NK-92 (cell line): ENCODE measurements around the gene CSGALNACT2.

Experiments used
- DNase-seq: peaks from one replicate; lab custom pipeline; 2025; ENCODE audit not compliant: unreplicated experiment; lab: John Stamatoyannopoulos, UW

CSGALNACT2 gene

DNA sequence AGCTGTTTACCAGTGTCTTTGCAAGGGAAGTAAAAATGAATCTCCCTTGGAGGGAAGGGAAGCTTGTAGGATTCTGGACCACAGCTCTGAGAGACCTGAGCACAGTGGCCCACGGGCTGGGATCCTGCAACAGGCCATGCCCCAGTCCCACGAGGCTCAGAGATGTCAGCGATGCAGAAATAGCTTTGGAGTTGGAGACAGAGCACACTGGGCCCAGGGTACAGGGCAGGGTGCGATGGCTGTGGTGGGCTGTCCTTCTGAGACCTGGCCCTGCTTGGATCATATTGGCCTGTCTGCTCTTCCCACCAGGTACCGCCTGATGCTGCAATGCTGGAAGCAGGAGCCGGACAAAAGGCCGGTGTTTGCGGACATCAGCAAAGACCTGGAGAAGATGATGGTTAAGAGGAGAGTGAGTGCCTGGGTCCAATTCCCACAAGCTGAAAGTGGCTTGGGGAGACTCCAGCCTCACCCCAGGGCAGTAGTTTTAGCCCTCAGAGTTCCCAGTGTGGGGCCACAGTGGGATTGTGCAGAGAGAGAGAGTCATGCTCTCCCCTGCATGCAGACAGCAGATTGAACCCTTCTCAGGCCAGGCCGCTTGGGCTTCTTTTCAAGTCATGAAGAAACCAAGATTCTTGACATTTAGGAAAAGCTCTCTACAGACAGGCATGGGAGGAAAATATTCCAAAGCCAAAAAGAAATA lies 13.5 kb upstream of the CSGALNACT2 start:
- DNase-seq, result no peak

DNA sequence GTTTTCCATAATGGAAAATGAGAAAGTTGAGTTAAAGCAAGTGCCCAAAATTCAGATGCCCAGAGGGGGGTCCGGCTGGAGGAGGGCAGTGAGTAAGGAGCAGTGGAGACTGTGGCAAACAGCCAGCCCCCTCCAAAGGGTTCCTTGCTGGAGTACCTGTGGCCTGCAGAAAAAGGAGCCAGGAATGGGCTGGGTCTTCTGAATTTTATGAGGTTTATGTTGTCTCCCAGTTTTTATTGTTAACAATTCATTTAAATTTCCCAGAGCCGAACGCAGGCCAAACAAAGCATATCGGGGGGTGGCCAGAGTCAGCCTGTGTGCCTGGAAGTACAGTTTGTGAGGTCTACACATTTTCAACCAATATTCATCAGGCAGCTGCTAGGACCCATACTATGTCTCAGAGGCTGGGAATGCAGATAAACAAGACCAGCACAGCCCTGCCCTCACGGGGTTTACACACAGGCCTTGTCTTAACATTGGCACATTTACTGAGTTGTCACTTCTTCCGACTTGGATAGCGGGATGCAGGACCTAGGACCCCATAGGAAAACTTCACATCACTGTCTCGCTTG lies 12.9 kb upstream of the CSGALNACT2 start:
- DNase-seq, result no peak

DNA sequence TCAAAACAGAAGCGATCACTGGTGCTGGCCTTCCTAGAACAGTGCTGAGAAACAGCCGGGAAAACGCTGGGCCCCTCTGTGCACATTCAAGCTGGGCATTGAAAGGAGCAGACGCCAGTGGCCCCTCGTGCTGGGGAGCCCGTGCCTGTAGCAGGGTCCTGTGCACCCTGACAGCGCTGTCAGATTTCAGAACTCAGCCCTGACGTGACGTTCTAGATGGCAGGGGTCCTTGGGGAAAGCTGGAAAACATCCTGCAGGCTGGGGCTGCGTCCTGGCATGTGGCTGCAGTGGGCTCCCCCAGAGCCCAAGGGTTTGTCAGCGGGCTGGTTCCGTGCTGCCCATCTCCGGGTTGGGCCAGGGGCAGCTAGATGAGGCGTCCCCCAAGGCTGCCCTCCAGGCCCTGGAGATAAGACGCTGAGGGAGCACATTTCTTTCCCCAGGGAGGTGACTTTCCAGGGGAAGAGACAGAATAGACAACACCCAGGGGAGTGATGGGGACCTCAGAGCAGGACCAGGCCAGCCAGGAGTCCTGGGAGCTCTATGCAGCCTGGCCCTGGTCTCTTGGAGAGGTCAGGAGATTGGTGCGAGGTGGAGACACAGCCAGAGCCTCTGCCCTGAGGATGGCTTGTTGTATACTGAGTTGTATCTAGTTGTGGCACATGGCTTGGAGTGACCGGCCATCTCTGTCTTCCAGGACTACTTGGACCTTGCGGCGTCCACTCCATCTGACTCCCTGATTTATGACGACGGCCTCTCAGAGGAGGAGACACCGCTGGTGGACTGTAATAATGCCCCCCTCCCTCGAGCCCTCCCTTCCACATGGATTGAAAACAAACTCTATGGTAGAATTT lies 12.1 kb upstream of the CSGALNACT2 start:
- no peak for DNase-seq

DNA sequence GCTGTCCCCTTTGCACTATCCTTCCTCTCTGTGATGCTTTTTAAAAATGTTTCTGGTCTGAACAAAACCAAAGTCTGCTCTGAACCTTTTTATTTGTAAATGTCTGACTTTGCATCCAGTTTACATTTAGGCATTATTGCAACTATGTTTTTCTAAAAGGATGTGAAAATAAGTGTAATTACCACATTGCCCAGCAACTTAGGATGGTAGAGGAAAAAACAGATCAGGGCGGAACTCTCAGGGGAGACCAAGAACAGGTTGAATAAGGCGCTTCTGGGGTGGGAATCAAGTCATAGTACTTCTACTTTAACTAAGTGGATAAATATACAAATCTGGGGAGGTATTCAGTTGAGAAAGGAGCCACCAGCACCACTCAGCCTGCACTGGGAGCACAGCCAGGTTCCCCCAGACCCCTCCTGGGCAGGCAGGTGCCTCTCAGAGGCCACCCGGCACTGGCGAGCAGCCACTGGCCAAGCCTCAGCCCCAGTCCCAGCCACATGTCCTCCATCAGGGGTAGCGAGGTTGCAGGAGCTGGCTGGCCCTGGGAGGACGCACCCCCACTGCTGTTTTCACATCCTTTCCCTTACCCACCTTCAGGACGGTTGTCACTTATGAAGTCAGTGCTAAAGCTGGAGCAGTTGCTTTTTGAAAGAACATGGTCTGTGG lies 11.4 kb upstream of the CSGALNACT2 start:
- no peak for DNase-seq

DNA sequence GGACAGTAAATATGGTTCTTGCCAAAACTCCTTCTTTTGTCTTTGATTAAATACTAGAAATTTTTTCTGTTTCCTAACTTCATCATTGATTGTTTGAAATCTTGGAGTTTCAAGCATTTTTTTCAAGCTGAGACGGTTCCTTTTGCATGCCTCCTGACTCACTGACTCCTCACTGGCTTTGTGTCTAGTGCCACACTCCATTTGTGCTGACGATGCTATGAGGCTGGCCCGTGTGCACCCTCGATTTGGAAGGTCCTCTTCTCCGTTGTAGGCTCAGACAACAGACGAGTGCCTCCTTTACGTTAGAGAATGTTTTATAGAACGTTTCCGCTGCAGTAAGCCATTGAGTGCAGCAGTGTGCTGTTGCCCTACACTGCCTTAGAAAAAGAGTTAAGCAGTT lies 10.8 kb upstream of the CSGALNACT2 start:
- DNase-seq, result no peak

DNA sequence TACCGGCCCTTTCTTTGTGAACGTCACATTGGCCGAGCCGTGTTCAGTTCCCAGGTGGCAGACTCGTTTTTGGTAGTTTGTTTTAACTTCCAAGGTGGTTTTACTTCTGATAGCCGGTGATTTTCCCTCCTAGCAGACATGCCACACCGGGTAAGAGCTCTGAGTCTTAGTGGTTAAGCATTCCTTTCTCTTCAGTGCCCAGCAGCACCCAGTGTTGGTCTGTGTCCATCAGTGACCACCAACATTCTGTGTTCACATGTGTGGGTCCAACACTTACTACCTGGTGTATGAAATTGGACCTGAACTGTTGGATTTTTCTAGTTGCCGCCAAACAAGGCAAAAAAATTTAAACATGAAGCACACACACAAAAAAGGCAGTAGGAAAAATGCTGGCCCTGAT lies 9.9 kb upstream of the CSGALNACT2 start:
- DNase-seq, result no peak

DNA sequence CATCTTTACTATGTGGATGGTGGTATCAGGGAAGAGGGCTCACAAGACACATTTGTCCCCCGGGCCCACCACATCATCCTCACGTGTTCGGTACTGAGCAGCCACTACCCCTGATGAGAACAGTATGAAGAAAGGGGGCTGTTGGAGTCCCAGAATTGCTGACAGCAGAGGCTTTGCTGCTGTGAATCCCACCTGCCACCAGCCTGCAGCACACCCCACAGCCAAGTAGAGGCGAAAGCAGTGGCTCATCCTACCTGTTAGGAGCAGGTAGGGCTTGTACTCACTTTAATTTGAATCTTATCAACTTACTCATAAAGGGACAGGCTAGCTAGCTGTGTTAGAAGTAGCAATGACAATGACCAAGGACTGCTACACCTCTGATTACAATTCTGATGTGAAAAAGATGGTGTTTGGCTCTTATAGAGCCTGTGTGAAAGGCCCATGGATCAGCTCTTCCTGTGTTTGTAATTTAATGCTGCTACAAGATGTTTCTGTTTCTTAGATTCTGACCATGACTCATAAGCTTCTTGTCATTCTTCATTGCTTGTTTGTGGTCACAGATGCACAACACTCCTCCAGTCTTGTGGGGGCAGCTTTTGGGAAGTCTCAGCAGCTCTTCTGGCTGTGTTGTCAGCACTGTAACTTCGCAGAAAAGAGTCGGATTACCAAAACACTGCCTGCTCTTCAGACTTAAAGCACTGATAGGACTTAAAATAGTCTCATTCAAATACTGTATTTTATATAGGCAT lies 9.1 kb upstream of the CSGALNACT2 start:
- DNase-seq, result no peak

DNA sequence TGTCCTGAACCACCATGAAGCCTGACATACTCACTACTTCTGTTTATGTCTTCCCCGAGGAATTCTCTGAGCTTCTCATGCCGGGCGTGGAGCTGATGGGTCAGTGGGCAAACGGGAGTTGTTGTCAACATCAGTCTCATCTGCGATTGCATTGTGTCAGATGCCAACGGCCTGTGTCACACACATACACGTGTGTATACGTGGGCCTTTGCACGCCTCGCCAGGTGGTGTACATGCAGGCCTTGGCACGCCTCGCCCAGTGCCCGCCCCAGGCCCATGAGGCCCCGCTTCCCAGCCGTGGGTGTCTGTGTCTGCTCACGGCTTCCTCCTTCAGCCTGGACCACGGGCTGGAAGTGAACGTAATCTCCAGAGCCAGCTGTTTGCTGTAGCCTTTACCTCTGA lies 7.5 kb upstream of the CSGALNACT2 start:
- no peak for DNase-seq

DNA sequence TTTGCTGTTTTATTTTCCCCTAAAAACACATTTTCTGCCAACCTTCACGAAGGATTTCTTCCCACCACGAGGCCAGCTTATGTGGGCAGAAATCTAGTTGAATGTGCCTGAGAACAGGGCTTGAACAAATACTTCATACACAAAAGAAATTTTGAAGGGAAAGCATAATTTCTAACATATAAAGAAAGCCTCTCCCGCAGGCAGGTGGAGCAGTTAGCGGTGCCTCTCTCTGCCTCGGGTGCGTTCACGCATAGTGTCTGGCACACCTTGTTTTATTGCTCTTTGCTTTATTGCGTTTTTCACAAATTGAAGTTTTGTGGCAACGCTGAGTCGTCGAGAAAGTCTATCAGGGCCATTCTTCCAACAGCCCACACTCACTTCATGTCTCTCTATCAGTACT lies 7.0 kb upstream of the CSGALNACT2 start:
- no peak for DNase-seq

DNA sequence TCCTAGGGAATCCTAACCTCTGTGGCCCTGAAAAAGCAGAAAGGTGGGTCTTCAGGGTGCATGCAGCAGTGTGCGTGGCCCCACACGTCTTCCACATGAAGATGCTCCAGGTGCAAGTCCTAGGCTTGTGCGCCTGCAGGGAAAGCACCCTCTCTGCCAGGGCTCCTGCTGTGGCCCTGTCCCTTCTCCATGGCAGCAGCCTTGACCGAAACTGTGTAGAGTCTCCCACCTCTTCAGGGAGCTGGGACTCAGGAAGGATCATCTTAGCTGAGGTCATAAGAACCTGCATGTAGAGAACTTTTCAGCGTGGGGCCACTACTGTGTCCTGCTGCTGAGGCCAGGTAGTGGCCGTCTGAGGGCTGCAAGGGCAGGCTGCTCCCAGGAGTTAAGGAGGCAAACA lies 6.3 kb upstream of the CSGALNACT2 start:
- no peak for DNase-seq

DNA sequence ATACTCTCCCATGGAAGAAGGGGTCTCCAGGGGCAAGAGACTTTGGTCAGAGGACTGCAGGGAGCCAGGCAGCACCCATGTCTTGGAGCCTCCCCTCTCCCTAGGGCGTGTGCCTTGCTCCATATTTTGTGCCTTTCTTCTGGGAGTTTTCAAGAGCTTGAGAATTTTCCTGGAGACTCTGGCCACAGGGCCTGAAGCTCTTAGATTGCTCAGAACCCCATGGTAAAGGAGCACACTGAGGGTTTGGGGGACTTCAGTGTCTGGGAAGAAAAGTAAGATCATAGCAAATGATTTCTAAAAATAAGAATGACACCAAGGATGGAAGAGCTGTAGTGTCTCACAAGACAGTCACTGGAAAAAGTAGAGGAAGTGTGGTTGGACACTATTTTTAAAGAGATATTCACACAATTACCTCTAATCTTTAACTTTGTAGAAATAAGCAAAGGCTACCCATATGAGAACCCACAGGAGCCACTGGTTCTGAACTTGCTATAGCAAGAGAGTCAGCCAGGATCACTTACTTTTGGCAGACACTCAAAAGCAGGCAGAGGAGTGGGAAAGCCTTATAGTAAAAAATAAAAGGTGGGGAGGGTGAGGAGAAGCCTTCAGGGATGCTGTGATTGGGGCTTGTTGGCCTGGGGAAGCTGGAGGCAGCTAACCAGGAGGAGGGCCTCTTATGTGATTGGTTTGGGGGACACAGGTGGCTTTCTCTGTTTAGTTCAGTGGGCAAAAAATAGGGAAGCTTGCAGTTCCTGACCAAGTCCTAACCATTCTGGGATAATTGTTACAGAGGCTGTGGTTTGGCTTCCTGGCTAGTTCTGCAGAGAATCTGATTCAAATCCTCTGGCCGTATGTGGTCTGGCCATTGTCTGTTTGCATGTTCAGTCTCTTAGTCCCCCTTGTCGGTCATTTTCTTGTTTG lies 5.1 kb upstream of the CSGALNACT2 start:
- no peak for DNase-seq

DNA sequence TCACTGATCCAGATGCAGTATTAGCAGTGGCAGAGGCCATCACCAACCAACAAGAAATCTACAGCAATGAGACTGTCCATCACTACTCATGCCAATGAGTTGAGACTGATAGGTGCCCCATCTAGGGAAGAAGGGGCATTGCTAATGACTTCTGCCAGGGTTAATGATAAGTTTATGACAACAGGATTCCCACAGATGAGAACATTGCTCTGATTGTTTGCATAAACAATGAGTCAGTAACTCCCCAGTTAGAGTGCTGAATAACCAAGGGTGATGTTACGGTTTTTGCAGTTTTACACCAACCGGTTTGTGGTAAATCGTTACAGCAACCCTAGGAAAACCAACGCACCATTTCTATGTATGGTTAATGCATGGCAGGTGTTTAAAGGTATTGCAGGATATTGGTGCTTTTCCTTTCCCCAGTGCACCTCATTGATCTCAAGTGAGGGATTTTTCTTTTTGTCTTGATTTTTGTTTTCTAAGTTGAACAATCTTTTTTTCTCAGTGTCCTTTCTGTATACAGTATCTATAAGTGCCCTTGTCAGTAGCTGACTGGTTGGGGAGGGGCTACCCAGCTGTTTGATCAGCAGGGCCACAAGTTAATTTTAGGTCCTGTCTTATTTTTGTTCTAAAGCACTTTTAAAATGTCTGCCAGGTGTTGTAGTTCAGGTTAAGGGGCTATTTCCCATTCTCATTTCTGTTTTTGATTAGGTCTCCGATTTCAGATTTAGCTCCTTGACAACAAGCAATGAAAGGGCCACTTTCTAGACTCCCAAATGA lies 3.9 kb upstream of the CSGALNACT2 start:
- DNase-seq, result no peak

DNA sequence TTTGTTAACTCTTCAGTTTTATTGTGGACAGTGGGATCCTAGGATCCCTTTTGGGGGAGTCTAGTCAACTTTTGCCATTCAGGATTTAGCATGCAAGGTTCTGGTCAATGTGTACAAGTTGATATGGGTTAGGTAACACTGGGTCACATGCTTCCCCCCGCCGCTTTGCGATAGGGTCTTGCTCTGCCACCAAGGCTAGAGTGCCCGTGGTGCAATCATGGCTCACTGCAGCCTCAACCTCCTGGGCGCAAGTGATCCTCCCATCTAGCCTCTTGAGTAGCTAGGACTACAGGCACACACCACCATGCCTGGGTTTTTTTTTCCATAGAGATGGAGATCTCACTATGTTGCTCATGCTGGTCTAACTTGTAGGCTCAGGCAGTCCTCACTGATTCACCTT lies 3.2 kb upstream of the CSGALNACT2 start:
- no peak for DNase-seq

DNA sequence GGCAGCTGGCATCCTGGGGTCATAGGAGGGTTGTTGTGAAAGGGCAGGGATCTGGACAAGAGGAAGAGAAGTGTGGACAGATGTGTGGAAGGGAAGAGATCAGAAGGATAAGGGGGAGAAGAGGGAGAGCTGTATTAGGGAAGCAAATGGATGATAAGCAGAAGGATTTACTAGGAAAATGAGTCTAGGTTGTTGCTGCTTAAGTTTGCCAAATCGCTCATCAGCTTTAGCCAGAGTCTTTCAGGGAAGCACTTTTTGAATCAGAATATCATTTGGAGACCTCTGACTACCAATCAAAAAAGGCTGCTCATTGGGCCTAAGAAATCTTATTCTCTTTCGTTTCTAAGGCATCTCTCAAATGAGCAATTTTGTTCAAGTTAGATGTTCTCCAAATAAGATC lies 2.6 kb upstream of the CSGALNACT2 start:
- no peak for DNase-seq

DNA sequence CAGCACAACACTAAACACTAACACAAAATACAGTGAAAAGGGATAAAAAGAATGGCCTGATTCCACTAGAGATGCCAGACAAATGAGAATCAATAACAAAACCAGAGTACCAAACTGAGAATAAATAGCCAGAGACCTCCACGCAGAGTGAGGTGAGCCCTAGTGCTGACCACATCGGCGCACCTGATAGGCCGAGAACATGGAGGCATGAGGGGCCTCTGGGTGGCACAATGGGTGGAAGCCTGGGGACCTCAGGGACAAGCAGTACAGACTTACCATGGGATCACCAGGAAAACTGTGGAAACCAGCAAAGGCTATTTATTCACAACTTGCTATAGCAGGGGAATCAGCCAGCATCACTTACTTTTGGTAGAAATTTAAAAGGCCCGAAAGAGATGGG lies 1.8 kb upstream of the CSGALNACT2 start:
- no peak for DNase-seq

DNA sequence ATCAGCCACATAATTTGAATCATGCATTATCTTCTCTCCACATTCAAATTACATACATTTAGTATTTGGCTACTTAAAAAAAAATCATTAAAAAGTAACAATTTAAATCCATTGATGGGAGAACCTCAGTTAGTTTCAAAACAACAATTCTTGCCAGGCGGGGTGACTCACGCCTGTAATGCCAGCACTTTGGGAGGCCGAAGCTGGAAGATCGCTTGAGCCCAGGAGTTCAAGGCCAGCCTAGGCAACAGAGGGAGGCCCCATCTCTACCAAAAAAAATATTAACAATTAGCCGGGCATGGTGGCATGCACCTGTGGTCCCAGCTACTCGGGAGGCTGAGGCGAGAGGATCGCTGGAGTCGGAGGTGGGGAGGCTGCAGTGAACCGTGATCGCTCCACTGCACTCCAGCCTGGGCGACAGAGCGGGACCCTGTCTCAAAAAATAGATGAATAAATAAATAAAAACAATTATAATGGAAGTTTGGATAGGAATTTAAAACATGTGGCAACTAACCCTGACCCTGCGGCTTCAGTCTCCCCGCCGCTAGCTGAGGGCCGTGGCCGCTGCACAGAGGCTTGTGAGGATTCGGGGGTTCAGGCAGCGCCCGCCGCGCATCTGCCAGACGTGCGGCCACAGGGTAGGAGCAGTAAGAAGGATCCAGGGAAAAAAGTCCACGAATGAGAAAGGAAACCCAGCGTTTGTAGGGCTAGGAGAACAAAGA lies 1.1 kb upstream of the CSGALNACT2 start:
- DNase-seq, result no peak

DNA sequence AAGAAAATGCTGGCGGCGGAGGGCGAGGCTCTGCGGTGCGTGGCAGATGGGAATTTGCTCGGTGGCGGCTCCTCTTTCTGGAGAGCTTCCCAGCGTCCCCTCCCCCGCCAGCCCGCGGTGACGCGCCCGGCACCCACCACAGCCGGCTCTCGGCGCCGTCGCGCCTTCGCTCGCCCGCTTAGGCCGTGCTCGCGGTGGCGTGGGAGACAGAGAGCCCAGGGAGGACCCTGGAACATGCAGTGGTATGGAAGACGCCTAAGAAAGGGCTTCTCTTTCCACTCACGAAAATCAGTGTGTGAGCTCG lies 576 bp upstream of the CSGALNACT2 start:
- no peak for DNase-seq

DNA sequence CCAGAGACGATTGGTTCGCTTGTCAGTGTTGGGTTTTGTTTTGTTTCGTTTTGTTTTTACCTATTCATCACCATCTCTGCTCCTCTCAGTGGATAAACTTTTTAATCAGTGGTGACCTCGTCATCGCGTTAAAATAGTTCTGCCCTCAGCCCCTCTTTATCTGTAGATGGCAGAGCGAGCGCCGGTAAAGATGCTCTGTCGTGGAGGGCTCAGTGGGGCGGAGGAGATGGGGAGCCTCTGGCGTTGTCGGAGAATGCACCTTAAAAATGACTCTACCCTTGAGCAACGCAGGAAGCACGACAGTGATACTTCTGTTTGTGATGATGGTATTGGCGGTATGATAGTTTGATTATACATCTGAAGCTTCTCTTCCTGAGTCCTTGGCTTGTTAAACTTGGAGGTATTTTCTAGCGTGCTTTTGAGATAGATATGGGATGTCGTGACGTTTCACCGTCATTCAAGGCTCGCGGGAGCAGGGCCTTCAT lies 554 bp downstream of the CSGALNACT2 start:
- no peak for DNase-seq

DNA sequence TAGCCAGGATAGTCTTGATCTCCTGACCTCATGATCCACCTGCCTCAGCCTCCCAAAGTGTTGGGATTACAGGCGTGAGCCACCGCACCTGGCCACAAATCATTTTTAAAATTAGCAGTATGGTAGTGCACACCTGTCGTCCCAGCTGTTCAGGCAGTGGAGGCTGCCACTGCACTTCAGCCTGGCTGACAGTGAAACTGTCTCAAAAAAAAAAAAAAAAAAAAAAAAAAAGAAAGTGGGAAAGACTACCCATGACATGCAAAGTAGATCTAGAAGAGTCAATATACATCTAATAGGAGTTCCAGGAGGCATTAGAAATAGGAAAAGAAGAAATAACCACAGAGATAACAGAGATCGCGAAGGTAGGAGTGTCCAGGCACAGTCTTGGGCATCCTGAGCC lies 3.2 kb downstream of the CSGALNACT2 start:
- no peak for DNase-seq
